NCI-H2029 (cell line): ENCODE data around the gene REPS1.

ENCODE experiments used
- DNase-seq: peaks from one replicate; lab custom pipeline; 2025; lab: John Stamatoyannopoulos, UW

REPS1 gene

DNA sequence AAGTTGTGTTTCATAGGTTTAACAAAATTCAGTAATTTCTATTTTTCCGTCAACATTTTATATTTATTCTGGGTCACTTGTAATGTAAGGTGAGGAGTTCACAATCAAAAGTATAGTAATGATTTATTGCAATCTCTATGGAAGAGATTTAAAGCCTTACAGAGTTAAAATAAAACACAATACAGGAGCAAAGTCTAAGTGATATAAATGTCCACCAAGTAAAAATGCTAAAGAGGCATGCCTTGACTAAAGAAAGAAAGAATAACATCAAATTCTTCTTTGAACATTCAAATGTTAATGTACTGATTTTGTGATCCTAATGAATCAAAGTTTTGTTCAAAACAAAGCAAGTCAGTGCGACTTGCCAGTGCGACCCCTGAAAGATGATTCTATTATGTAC, 61.5 kb downstream of the REPS1 start:
- no peak for DNase-seq

- DNase-seq: no peak
Observed at GRCh38 chr6:138925806-138926205, 62.2 kb downstream of the REPS1 start.

DNA sequence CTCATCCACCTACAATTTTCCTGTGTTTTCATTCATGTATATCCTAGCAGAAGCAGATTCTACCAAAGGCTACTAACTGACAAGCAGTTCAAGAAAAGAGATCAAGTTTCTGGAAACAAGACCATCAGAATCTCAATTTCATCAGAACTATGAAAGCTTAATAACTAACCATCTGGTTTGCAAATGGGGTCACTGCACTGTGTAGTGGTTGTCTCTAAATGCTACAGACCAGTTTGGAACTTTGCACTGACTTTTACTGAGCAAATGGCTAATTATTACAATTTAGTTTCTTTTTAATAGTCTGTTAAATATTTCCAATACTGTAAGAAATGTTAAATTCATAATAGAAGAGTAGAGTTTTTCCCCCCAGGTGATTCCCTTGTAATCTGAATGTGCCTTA, 64.5 kb downstream of the REPS1 start:
- no peak for DNase-seq

GRCh38 chr6:138920906-138921305, 67.1 kb downstream of the REPS1 start:
- DNase-seq: no peak

- no peak for DNase-seq
Observed at GRCh38 chr6:138914701-138915100, 73.4 kb downstream of the REPS1 start.

GRCh38 chr6:138912308-138912707, 75.7 kb downstream of the REPS1 start:
- no peak for DNase-seq

DNA sequence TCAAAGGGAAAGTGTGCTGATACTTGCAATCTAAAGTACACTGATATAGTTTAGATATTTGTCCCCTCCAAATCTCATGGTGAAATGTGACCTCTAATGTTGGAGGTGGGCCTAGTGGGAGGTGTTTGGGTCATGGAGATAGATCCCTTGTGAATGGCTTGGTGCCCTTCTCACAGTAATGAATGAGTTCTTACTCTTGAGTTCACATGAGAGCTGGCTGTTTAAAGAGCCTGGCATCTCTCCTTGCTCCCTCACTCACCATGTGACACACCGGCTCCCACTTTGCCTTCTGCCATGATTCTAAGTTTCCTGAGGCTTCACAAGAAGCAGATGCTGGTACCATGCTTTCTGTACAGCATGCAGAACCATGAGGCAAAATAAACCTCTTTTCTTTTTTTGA, 78.1 kb downstream of the REPS1 start:
- no peak for DNase-seq

DNA sequence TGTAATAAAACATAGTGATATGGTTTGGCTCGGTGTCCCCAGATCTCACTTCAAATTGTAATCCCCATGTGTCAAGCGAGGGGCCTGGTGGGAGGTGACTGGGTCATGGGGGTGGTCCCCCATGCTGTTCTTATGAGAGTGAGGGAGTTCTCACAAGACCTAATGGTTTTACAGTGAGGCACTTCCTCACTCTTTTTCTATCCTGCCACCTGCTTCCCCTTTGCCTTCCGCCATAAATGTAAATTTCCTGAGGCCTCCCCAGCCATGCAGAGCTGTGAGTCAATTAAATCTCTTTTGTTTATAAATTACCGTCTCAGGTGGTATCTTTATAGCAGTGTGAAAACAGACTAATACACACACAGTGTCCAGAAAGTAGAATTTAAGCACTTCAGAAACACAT, 78.5 kb downstream of the REPS1 start:
- no peak for DNase-seq

DNA sequence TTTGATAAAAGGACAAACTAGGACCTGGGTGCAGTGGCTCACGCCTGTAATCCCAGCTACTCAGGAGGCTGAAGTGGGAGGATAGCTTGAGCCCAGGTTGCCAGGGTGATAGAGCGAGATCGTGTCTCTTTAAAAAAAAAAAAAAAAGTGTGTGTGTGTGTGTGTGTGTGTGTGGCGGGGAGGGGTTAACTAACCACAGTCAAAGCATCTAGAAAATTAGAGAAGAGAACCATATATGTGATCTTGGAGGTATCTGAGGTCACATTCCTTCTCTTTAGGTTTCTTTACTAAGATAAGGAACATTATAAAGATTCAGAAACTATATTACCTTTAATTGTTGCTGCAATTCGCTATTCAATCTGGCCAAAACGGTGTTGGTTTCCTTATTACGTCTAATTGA, 80.9 kb downstream of the REPS1 start:
- DNase-seq: no peak

DNA sequence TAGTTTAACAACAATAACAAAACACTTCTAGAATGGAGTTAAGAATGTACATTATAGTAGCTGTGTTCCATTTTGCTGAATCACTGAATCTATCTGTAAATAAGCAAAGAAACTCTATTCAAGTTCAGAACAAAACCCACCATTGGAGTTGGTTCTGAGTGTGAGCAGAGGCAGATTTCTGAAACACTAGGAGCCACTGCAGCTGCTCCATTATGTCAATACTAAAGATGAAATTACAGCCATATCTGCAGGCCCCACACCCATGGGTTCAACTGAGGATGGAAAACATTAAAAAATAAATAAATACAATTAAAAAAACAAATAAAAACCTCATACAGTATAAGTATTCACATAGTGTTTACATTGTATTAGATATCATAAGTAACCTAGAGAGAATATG, 91.0 kb downstream of the REPS1 start:
- no peak for DNase-seq

DNA sequence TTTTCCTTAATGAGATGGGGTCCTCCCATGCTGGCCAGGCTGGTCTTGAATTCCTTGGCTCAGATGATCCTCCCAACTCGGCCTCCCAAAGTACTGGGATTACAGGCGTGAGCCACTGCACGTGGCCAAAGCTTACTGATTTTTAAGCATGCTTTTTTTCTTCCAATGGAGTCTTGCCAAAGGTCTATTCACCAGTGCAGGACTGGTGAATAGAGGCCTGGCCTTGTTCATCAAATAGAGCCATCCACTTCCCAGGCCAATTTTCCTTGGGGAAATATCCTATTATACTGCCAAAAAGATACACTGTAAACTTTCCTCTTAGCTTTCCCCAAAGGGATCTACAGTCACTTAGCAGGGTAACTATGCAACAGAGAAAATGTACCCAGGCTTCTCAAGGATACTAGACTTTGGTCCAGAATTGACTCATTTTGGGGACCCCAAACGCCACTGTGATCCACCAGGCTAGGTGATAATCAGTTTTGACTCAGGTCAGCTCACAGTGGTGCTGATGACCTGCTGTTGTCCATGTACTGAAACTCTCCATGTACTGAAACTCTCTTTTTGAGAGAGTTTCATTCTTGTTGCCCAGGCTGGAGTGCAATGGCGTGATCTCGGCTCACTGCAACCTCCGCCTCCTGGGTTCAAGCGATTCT, 91.8 kb downstream of the REPS1 start:
- no peak for DNase-seq

DNA sequence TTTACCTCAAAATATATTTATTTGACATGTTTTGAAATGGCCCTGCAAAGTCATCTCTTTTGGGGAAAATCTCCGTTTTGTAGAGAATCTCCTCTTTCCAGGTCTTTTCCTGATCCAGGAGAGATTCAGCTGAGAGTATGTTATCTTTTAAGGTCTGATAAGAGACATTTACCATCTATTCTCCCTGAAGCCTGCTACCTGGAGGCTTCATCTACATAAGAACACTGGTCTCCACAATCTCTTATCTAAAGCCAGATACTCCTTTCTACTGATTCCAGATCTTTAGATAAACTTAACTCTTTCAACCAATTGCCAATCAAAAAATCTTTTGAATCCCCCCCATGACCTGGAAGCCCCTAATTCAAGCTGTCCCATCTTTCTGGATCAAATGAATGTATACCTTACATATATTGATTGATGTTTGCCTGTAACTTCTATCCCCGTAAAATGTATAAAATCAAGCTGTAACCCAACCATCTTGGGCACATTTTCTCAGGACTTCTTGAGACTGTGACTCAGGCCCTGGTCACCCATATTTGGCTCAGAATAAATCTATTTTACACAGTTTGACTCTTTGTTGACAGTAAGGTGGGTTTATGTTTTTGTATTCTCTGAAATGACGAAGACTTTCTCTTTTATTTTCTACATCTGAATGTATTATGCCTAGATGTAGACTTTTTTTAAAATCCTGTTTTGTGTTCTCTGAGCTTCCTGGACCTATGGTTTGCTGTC, 96.6 kb downstream of the REPS1 start:
- DNase-seq: no peak

GRCh38 chr6:138885156-138885819, 102.8 kb downstream of the REPS1 start:
- no peak for DNase-seq

GRCh38 chr6:138882369-138883017, 105.6 kb downstream of the REPS1 start:
- DNase-seq: no peak

- no peak for DNase-seq
Observed at GRCh38 chr6:138873191-138873590, 114.9 kb downstream of the REPS1 start.

DNA sequence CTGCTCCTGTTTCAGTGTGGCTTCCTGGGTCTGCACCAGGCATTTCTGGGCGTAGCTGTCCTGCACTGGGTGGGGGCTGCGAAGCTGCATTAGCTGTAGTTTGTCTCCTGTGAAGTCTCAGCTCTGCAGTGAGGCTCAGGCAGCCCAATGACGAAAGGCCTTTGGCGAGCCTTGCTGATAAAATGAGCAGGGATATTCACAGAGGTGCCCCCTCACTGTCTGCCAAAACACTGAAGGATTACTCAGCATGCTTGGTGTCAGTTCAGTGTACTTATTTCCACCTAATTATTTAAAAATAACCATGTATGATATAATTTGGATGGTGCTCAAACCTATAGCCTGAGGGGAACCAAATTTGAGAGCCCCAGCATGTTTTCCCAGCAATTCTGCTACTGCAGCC, 118.7 kb downstream of the REPS1 start:
- DNase-seq: no peak

DNA sequence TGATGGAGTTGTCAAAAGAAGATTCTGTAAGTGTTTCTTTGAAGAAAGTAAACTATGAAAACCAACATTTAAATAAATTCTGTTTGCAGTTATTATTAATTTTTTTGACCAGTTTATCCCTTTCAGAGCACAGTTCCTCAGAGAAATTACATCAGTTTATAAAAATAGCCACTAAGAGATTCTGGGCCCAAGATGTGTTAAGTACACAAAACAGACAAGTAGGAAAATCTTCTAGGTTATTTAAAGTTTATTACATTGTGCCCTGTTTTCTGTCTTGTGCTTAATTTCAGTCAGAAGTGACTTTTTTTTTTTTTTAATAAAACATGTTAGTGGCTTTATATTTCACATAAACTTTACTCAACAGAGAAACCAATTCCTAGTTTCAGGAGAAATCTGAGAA, 119.9 kb downstream of the REPS1 start:
- no peak for DNase-seq

DNA sequence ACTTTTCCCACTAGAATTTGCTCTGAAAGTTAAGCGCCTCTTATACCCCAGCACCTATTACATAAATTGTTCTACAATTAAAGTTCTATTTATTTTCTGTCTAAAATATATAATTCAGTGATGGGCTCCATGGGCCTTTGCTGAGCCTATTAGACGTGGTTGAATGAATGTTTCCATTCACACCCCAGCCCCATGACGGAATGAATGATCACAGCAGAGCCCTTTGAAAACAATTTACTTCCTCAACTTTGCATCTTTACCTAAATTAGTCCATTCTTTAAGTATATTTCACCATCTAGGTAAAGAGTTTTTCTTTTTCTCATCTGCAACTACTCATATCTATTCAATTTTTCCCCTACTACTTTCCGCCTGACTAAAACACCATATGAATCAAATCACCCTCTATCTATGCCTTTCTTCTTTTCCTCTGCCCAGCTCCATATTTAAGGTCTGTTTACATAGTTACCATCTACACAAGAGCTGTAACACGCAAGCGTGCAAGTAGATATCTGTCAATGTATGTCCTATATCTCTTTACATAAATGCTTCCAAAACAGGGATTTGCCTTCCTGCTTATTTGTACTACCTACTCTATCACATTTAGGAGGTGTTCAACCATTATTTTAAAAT, 122.5 kb downstream of the REPS1 start:
- DNase-seq: no peak

DNA sequence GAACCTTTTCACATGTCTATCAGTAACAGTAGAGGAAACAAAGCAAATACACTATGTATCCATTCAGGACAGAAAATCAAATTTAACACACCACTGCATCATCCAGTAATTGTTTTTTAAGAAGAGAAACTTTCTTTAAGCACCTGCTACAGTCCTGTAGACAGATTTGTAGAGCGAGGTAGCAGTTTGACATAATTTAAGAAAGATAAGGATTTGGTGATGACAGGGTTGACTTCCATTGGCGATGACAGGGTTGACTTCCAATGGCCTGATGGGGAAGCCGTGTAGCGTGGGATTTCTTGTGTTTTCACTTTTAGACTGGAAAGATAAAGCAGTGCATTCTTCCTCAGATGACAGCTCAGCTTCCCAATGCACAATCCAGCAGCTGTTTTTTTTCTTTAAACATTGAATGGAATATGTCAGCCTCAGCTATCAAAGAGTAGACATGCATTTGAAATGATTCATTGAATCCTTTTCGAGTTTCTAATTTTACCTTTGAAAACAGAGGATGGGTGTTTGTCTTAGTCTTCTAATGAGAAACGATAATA, 123.6 kb downstream of the REPS1 start:
- no peak for DNase-seq

DNA sequence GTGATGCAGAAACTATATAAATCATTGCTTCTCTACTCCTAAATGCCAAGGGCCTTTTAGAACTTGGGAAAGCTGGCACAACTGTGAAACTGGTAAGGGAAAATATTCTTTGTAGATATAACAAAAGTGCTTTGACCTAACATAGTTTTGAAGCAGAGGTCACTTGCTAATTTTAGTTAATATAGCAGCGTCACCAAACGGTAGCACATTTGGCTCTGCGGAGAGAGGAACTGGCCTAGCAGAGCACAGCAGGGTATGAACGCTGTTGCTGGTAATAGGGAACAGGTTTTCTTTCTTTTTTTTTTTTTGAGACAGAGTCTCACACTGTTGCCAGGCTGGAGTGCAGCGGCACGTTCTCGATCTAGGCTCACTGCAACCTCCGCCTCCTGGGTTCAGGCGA, 124.7 kb downstream of the REPS1 start:
- DNase-seq: no peak

DNA sequence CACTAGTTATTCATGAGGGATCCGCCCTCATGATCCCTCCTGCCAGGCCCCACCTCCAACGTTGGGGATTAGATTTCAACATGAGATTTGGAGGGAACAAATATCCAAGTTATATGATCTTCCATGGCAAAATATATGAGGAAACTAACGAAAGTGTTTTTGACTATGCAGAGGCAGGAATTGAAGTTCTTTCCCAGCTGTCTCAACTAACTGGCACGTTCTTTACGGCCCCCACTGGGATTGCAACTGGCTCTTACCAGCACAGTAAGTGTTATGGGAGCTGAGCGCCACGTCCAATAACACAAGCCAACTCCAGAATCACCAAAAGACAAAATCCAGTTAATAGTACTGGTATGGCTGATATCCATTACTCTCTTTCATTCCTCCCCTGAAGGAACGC, 125.6 kb downstream of the REPS1 start:
- DNase-seq: no peak

DNA sequence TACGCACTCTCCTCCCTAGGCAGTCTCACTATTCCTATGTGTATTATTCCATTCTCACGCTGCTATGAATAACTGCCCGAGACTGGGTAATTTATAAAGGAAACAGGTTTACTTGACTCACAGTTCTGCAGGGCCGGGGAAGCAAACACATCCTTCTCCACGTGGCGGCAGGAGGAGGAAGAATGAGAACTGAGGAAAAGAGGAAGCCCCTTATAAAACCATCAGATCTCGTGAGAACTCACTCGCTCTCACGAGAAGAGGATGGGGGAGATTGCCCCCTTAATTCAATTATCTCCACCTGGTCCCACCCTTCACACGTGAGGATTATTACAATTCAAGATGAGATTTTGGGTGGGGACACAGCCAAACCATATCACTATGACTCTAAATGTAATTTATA, 130.3 kb downstream of the REPS1 start:
- DNase-seq: no peak
